ENCODE measurements around the gene LAIR2. TPM values are rescaled to one million over a fixed set of nuclear protein-coding genes. Genes with fewer than 3 reads are reported as not detected.

Gene LAIR2
- total RNA-seq, 6 experiments from 2014 or later, result not detected

DNA sequence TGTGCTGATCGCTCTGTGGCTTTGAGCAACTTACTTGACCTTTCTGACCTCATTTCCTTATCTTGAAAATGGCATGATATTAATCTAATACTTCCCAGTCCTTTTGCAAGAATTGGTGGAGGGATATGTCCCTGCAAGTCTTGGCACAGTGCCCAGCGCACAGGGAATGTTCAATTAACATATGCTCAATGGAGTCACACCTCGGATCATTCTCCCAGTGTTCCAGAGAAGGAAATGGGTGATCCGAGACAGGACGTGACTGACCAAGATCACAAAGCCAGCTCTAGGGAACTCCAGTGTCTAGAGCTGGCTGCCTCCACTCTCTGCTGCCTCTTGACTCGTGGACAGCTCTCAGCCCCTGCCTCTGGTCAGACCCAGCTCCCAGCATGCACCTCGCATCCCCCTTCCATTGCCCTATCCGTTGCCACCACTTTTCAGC, 33.1 kb upstream of the LAIR2 start:
- Mint-ChIP-seq H3K4me3 (no peak overlapping the region), H3K36me3 (ENCODE audit: low read depth) (peaks cover 14% of the 10 kb centered on the region), H3K27me3 (ENCODE audit: insufficient read depth) (peaks cover 3% of the 10 kb centered on the region), H3K9me3 (no peaks in the 10 kb centered on the region), H3K27ac (no peak overlapping the region), H3K4me1 (ENCODE audit: low read depth) (peaks cover 32% of the 10 kb centered on the region)
- no peak for DNase-seq
- TF ChIP-seq, protein P1, sequence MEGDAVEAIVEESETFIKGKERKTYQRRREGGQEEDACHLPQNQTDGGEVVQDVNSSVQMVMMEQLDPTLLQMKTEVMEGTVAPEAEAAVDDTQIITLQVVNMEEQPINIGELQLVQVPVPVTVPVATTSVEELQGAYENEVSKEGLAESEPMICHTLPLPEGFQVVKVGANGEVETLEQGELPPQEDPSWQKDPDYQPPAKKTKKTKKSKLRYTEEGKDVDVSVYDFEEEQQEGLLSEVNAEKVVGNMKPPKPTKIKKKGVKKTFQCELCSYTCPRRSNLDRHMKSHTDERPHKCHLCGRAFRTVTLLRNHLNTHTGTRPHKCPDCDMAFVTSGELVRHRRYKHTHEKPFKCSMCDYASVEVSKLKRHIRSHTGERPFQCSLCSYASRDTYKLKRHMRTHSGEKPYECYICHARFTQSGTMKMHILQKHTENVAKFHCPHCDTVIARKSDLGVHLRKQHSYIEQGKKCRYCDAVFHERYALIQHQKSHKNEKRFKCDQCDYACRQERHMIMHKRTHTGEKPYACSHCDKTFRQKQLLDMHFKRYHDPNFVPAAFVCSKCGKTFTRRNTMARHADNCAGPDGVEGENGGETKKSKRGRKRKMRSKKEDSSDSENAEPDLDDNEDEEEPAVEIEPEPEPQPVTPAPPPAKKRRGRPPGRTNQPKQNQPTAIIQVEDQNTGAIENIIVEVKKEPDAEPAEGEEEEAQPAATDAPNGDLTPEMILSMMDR (IDR thresholded peaks at IDR 0.05), result no peak

DNA sequence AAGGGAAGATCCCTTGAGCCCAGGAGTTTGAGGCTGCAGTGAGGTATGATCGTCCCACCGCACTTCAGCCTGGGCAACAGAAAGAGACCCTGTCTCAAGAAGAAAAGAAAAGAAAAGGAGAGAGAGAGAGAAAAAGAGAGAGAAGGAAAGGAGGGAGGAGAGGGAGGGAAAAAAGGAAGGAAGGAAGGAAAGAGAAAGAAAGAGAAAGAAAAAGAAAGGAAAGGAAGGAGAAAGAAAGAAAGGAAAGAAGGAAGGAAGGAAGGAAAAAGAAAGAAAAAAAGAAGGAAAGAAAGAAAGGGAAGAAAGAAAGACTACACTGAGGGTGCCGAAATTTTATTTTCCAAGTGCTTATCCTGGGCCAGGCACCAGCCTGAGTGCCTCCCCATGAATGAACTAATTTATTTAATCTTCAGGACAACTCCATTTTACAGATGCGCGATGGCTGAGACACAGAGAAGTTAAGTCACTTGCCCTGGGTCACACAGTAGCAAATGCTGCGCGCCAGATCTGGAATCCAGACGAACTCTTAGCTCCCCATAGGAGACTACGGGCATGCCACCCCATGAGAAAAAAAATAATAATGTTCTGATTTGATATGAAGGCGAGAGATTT, 32.2 kb upstream of the LAIR2 start:
- TF ChIP-seq, protein P1 (IDR thresholded peaks at IDR 0.05), result no peak
- DNase-seq, result no peak
- Mint-ChIP-seq H3K4me1 (ENCODE audit: low read depth) (peaks cover 29% of the 10 kb centered on the region), H3K9me3 (no peaks in the 10 kb centered on the region), H3K36me3 (ENCODE audit: low read depth) (peaks cover 14% of the 10 kb centered on the region; the same call in 1 of the 2 replicates), H3K27ac (peak overlapping the region; percentile 61), H3K4me3 (peak overlapping the region; percentile 73), H3K27me3 (ENCODE audit: insufficient read depth) (peaks cover 3% of the 10 kb centered on the region)

DNA sequence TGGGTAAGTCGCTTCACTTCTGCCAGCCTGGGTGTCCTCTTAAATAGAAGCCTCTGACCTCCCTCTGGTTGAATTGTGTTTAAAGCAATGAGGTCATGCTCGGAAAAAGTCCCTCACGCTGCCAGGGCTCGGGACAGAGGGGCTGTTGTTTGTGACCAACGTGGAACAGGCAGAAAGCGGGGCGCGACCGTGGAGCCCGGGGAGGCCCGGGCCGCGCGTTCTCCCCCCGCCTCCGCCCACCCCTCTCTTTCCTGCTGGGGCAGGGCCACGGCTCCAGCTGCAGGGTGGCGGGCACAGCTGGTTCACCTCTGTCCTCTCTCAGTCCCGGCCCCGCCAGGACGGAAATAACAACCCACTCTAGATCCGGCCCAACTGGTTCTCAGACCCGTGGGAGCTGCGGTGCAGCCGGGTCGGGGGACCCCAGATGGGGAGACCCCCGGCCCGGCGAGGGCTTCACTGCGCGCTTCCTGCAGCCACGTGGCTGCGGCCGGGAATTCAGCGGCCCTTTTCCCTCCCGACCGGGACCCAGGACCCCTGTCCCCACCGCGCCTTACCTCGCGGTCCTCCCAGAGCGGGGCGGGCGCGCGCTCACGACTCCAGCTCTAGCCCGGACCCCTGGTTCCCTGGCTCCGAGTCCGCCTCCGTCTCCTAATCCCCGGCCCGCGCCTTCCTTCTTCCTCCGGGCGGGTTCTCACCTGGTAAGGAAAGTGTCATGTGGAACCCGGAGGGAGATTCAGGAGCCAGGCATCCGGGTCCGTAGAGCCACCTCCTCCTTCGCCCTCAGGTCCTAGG, 31.4 kb upstream of the LAIR2 start:
- DNase-seq, result no peak
- Mint-ChIP-seq H3K4me1 (ENCODE audit: low read depth) (peaks cover 29% of the 10 kb centered on the region), H3K27me3 (ENCODE audit: insufficient read depth) (no peaks in the 10 kb centered on the region), H3K9me3 (no peaks in the 10 kb centered on the region), H3K4me3 (peak overlapping the region; percentile 83), H3K36me3 (ENCODE audit: low read depth) (peaks cover 10% of the 10 kb centered on the region; the same call in 1 of the 2 replicates), H3K27ac (peak overlapping the region; percentile 61; the same call in 1 of the 2 replicates)
- TF ChIP-seq, protein P1 (IDR thresholded peaks at IDR 0.05), result no peak

DNA sequence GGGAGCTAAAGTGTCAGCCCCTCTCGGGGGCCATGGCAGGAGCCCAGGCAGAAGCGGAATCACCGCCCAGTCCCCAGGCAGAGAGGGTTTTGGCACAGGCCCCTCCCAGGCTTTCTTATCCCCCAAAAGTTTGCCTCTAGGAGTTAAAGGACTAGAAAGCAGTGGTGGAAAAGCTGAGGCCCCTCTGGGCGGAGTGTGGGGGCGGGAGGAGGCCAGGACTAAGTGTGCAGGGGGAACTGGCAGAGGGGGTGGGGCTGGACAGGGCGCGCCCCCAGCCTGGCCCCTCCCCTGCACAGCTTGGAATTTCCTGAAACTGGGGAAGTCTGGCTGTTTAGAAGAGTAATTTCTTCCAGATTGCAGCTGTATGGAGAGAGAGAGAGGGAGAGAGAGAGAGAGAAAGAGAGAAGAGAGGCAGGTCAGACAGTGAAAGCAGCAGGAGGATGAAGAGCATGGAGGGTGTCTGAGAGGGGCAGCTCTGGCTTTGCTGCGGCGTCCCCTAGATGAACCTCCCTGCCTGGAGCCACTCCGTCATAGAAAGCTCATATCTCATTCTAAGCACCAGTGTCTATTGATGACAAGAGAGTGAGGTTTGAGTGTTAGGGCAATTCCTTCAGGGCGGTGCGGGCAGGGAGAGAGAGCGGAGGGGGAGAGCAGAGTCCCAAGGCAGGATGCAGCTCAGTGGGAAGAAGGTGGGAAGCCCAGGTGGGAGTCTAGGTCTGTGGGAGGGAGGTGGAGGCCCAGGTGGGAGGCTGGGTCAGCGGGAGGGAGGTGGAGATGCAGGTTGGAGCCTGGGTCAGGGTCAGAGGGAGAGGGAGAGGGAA, 29.4 kb upstream of the LAIR2 start, which contains the start of gene CDC42EP5:
Gene CDC42EP5, minus strand, starts transcription at position 226 of the 821 bp plus-strand sequence. CDS start 7,749 bp downstream, outside the sequence.
- H3K4me3 Mint-ChIP-seq, result peak within 1 kb of the TSS; percentile 85
- DNase-seq, result peak; percentile 80
- TF ChIP-seq, protein P1 (IDR thresholded peaks at IDR 0.05), result no peak
- H3K4me1 Mint-ChIP-seq (ENCODE audit: low read depth), result peaks cover 29% of the 10 kb centered on the region
- no peaks in the 10 kb centered on the region for H3K9me3 Mint-ChIP-seq
- peak within 1 kb of the TSS; percentile 81 for H3K27ac Mint-ChIP-seq
- H3K36me3 Mint-ChIP-seq (ENCODE audit: low read depth), result peaks cover 10% of the 10 kb centered on the region; the same call in 1 of the 2 replicates
- peaks cover 4% of the 10 kb centered on the region; the same call in 1 of the 2 replicates for H3K27me3 Mint-ChIP-seq (ENCODE audit: insufficient read depth)

DNA sequence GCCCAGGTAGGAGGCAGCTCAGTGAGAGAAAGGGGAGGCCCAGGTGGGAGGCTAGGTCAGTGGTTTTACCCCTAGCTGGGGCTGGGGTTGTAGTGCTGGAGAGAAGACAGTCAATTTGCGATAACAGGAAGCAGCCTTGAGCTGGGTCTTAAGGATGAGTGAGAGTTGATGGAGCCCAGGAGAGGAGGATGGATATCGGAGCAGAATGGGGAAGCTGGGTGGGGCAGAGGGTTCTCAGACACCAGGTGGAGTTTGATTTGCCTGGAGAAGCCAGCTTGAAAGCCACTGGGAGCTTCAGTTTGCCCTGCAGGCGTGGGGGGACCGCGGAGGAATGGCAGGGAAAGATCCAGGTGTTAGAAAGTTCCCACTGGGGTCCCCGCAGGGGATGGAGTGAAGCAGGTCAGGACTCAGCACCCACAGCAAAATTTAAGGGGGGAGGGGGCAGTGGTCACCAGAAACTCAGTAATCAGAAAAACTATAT, 28.7 kb upstream of the LAIR2 start:
- DNase-seq, result no peak
- H3K4me3 Mint-ChIP-seq, result peak overlapping the region; percentile 85; the same call in 1 of the 2 replicates
- H3K27ac Mint-ChIP-seq, result peak overlapping the region; percentile 81; the same call in 1 of the 2 replicates

More for the DNA sequence above, 28.7 kb upstream of the LAIR2 start:
- Mint-ChIP-seq H3K4me1 (ENCODE audit: low read depth) (peaks cover 29% of the 10 kb centered on the region), H3K36me3 (ENCODE audit: low read depth) (peaks cover 10% of the 10 kb centered on the region; the same call in 1 of the 2 replicates), H3K27me3 (ENCODE audit: insufficient read depth) (peaks cover 6% of the 10 kb centered on the region; the same call in 1 of the 2 replicates), H3K9me3 (no peaks in the 10 kb centered on the region)
- TF ChIP-seq, protein P1 (IDR thresholded peaks at IDR 0.05), result no peak
